ENCODE data around the gene EPHA1. TPM values are rescaled to one million over a fixed set of nuclear protein-coding genes. Genes with fewer than 3 reads are reported as not detected.

EPHA1 gene
- total RNA-seq, 2 donors from 2014 or later: 9.9 to 14.3 TPM

GRCh38 chr7:143388051-143388450 lies 20.6 kb downstream of the EPHA1 start:
- TF ChIP-seq CTCF (IDR thresholded peaks at IDR 0.05) (no peak), POLR2A (IDR thresholded peaks at IDR 0.05) (no peak)
- H3K9me3 ChIP-seq: no peaks in the 10 kb centered on the region
- no peak overlapping the region for H3K4me3 ChIP-seq
- no peak for DNase-seq
- H3K4me1 ChIP-seq: peaks cover 45% of the 10 kb centered on the region
- H3K27me3 ChIP-seq: no peaks in the 10 kb centered on the region
- intact Hi-C loops (cut with DNase I): no loop called here
- WGBS, 2 donors: 83 to 96% methylated on average over 6 to 10 of the region's 10 CpGs
- H3K27ac ChIP-seq: no peak overlapping the region
- ATAC-seq: no peak
- H3K36me3 ChIP-seq (replicated peaks in 1 of 2; ENCODE audit: insufficient read depth in 1 of 2, low read depth in 2 of 2): peaks cover 0 to 3% of the 10 kb centered on the region in 2 donors

- Histone ChIP-seq H3K4me3 (no peak overlapping the region), H3K36me3 (replicated peaks in 1 of 2; ENCODE audit: insufficient read depth in 1 of 2, low read depth in 2 of 2) (peaks cover 0 to 3% of the 10 kb centered on the region in 2 donors), H3K4me1 (peaks cover 45% of the 10 kb centered on the region), H3K27me3 (no peaks in the 10 kb centered on the region), H3K9me3 (no peaks in the 10 kb centered on the region), H3K27ac (no peak overlapping the region)
- 86 to 93% methylated on average over 16 to 23 of the region's 23 CpGs for WGBS, 2 donors
- intact Hi-C loops (cut with DNase I): no loop called here
- ATAC-seq (no peak), DNase-seq (no peak)
- TF ChIP-seq CTCF (IDR thresholded peaks at IDR 0.05): no peak
- no peak for TF ChIP-seq POLR2A (IDR thresholded peaks at IDR 0.05)
Observed at GRCh38 chr7:143387156-143387975, 21.3 kb downstream of the EPHA1 start.

- TF ChIP-seq POLR2A (IDR thresholded peaks at IDR 0.05): no peak
- TF ChIP-seq CTCF (IDR thresholded peaks at IDR 0.05): no peak
- H3K27me3 ChIP-seq: no peaks in the 10 kb centered on the region
- H3K36me3 ChIP-seq (replicated peaks in 1 of 2; ENCODE audit: insufficient read depth in 1 of 2, low read depth in 2 of 2): peaks cover 0 to 3% of the 10 kb centered on the region in 2 donors
- no peak overlapping the region for H3K4me3 ChIP-seq
- peaks cover 40% of the 10 kb centered on the region for H3K4me1 ChIP-seq
- 43 to 71% methylated on average over 19 of the region's 19 CpGs for WGBS, 2 donors
- intact Hi-C loops (cut with DNase I): no loop called here
- ATAC-seq (peak; percentile 7), DNase-seq (no peak)
- H3K27ac ChIP-seq: peak overlapping the region in 2 of 4 donors; percentile 23 to 56
- no peaks in the 10 kb centered on the region for H3K9me3 ChIP-seq
Observed at GRCh38 chr7:143385891-143386781, 22.5 kb downstream of the EPHA1 start.

- H3K4me1 ChIP-seq: peaks cover 35% of the 10 kb centered on the region
- H3K4me3 ChIP-seq: no peak overlapping the region
- H3K9me3 ChIP-seq: no peaks in the 10 kb centered on the region
- no peaks in the 10 kb centered on the region for H3K36me3 ChIP-seq (replicated peaks in 1 of 2; ENCODE audit: insufficient read depth in 1 of 2, low read depth in 2 of 2)
- DNase-seq (peak in 1 of 4 donors; percentile 50), ATAC-seq (no peak)
- H3K27ac ChIP-seq: peak overlapping the region in 2 of 4 donors; percentile 9 to 21
- TF ChIP-seq POLR2A (IDR thresholded peaks at IDR 0.05) (no peak), CTCF (IDR thresholded peaks at IDR 0.05) (no peak)
- WGBS, 2 donors: 68 to 84% methylated on average over 14 of the region's 14 CpGs
- no peaks in the 10 kb centered on the region for H3K27me3 ChIP-seq
- intact Hi-C loops (cut with DNase I): no loop called here
Observed at GRCh38 chr7:143384661-143385631, 23.7 kb downstream of the EPHA1 start.

Measured in body of pancreas (tissue), 4 donors.